Measurements from ENCODE around the gene SLC66A3.
"Not testable (repeated sequence)": the region's sequence is repeated elsewhere in the genome, so short reads cannot be mapped to it uniquely, and the experiment has no call there.

The SLC66A3 gene

DNA sequence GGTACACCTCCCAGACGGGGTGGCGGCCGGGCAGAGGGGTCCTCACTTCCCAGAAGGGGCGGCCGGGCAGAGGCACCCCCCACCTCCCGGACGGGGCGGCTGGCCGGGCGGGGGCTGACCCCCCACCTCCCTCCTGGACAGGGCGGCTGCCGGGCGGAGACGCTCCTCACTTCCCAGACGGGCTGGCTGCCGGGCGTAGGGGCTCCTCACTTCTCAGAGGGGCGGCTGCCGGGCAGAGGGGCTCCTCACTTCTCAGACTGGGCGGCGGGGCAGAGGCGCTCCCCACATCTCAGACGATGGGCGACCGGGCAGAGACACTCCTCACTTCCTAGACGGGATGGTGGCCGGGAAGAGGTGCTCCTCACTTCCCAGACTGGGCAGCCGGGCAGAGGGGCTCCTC lies 9.8 kb downstream of the SLC66A3 start:
- DNase-seq: not testable (repeated sequence)

DNA sequence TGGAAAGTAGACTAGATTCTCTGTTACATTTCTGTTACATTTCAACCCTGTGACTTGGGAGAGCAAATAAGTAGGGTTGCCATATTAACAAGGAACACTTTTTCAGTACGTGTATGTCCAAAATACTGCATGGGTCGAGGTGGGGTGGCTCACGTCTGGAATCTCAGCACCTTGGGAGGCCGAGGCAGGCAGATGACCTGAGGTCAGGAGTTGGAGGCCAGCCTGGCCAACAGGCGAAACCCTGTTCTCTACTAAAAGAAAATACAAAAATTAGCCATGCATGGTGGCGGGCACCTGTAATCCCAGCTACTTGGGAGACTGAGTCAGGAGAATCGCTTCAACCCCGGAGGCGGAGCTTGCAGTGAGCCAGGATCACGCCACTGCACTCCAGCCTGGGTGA lies 11.2 kb downstream of the SLC66A3 start:
- DNase-seq: no peak

DNA sequence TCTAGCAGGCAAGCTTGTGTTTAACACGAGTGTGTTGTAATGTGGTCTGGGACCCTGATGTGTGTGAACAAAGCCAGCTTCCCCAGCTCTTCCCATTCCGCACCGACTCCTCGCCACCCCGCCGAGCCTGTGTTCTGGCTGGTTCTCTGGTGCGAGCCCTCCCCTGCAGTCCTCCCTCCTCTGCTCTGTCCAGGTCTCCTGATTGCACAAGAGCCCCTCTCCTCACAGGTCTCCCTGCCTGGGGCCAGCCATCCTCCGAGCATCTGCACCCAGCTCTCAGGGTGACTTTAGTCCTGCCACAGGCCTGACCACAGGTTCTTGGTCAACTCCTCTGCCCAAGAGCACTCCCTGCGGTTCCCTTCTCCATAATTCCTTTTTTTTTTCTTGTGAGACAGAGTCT lies 13.2 kb downstream of the SLC66A3 start:
- peak in 1 of 2 donors; percentile 37 for DNase-seq

GRCh38 chr2:11169333-11169732 lies 14.1 kb downstream of the SLC66A3 start:
- no peak for DNase-seq

GRCh38 chr2:11174222-11174621 lies 19.0 kb downstream of the SLC66A3 start:
- no peak for DNase-seq

- DNase-seq: peak; percentile 72
Observed at GRCh38 chr2:11175293-11175795, 20.1 kb downstream of the SLC66A3 start.

DNA sequence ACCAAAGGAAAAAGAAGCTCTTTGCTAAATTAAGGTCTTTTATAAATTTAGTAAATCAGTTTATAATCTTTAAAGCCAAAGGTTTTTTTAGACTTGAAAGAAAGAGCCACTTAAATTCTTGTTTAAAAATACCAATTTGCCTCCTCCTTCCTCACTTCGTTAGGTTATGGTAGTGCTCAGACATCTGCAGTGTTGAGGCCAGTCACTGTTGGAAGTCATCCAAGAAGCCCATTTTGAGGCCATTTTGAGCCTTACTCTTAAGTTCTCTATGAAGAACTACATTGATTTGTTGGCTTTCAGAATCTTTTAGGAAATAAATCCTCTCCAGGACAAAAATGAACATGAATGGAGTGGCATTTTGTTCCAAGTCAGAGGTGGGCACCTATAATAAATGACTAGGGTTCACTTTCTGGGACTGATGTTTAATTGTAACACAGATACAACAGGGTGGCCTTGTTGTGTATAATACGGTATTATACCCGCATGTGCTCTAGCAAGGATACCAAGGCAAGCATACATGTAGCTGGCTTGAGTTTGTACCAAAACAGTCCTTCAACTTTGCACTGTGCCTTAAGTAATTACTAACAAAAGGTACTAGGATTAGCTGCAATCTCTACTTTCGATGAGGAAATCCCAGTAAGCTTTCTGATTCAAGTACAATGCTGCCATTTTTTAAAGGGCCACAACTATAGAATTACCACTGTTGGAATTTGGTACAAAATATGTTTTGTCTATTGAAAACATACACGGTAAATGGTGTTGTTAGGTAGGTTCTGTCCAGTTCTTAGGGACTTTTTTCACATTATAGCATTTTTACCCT lies 22.8 kb downstream of the SLC66A3 start:
- peak in 1 of 2 donors; percentile 23 for DNase-seq

GRCh38 chr2:11179196-11179595 lies 23.9 kb downstream of the SLC66A3 start:
- no peak for DNase-seq

DNA sequence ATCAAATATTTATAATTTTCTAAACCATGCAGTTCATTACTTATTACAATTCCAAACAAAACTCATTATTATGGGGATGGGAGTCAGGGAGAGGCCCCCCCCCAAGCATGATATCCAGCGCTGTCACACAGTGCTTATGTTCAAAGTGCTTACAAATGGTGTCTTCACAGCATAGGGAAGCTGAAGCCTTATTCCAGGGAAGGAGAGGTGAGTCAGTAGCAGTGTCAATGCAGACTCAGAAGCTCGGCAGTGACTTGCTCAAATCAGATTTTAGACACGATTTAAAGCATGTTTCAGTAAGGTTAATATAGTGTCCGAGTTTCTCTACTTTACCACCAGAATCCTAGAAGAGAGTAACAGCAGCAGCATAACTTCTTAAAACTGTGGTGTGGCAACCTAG lies 24.6 kb downstream of the SLC66A3 start:
- DNase-seq: no peak

- DNase-seq: no peak
Observed at GRCh38 chr2:11180653-11181052, 25.4 kb downstream of the SLC66A3 start.

DNA sequence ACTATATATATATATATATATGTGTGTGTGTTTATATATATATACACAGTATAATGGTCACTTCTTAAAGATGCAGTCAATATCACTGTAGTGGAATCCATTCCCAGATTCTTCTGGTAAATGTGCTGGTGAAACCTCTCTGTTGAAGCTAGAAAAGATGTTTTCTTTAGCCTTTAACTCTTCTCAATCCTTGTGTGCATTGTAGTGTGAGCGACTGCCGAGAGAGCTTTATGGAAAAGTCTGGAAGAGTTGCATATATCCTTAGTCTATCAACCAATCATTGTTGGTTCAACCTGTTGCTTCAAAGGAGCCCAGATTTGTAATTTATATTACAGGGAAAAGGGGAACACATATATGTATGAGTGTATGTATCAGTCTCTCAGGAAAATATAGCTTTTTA lies 27.7 kb downstream of the SLC66A3 start:
- no peak for DNase-seq

DNA sequence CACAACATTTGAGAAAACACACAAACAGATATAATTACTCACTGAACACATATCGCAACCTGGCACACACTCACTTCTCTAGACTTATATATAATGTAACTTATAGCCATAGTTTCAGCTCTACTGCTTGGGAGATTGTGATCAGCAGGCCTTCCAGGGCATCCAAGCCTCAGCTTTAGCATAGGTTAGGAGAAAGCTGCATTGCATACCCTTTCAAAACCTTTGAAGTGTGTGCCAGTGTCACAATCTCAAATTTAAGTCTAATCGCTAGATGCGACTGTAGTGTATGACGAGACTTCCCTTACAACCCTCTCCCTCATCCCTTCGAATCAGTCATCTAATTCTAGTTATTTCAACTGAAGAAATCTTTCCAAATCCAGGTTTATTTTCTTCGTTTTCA lies 30.9 kb downstream of the SLC66A3 start:
- DNase-seq: no peak

GRCh38 chr2:11187083-11187619 lies 31.9 kb downstream of the SLC66A3 start:
- peak; percentile 62 to 83 for DNase-seq

GRCh38 chr2:11187731-11188130 lies 32.5 kb downstream of the SLC66A3 start:
- DNase-seq: peak; percentile 15 to 79

- DNase-seq: peak; percentile 16 to 50
Observed at GRCh38 chr2:11196246-11196645, 41.0 kb downstream of the SLC66A3 start.

GRCh38 chr2:11200651-11201050 lies 45.4 kb downstream of the SLC66A3 start:
- no peak for DNase-seq

DNA sequence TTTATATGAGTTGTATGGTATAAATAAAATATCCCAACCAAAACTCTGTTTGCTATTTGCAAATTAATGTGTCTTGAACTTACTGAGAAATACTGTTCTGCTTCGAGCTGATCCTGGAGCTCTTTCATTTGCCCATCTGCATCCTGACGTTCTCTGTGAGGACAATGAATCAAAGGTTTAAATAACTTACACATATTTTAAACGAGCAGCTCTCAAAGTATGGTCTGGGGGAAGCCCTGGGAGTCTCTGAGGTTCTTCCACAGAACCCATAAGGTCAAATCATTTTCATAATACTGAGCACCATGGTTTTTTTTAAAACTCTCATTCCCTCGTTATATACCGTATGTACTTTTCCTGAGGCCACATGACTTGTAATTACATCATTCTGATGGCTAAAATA lies 46.7 kb downstream of the SLC66A3 start:
- no peak for DNase-seq

DNA sequence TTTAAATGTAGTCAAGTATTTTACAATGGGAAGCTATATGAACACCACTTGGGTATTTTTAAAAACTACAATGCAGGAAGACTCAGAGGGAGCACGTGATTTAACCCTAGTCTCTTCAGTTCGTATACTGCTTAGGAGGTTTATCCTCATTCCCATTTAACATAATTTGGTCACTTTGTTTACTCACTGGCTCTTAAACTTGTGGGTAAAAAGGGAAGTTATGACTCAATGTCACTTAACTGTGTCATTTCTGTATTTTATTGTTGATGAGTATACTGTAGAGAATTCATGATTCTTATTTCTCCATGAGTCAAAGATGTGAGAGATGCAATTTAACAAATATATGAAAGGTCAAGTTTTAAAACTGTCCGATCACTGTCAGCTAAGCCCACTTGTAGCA lies 48.2 kb downstream of the SLC66A3 start:
- peak; percentile 76 to 90 for DNase-seq

DNA sequence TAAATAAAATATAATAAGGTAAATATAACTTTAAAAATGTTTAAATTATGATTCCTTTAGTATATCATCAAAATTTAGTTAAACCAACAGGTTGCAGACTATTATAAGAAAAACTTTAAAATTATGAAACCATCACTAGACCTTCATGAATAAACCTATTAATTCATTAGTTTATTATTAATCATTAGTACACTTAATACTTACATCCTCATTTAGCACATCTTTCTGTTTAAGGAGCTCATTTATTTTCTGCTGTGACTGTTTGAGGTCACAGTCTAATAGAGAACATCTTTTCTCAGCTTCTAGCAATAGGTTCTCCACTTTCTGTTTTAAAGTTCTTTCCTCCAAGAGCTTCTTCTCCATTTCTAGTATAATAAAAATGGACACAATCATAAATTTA lies 52.8 kb downstream of the SLC66A3 start:
- no peak for DNase-seq

DNA sequence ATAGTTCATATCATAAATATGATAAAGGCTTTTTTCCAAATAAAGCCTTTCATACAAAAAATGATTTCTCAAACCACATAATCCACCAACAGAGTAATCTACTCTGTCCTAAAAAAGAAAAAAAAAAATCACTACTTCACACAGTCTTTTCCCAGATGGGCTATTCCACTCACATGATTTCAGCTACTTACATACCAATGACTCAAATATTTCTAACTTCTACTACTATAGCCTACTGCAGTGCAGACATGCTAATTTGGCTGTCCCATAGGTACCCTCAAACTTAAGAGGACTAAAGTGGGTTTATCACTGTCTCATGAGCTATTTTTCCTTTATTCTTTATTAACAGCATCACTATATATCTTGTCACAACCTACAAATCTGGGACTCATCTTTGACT lies 57.4 kb downstream of the SLC66A3 start:
- no peak for DNase-seq

- DNase-seq: no peak
Observed at GRCh38 chr2:11213090-11213638, 57.9 kb downstream of the SLC66A3 start.

DNA sequence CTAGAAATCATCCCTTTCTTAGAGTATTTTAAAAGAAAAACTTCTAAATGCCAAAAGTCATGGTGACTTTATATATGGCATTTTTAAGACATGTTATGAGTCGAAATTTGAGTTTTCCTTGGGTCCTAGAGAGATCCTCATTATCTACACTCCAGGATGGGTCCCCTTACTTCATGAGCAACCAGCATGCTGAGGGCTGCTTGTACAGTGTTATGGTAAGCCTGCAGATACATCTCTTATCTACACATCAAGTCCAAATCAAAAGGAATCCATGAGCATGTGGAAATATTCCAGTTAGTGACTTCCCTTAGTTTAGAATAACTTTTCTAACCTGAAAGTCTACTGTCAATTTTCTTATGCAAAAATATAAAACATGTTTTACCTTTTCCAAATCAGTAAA lies 58.7 kb downstream of the SLC66A3 start:
- DNase-seq: no peak

- DNase-seq: no peak
Observed at GRCh38 chr2:11214770-11215169, 59.5 kb downstream of the SLC66A3 start.

- DNase-seq: no peak
Observed at GRCh38 chr2:11215407-11215806, 60.1 kb downstream of the SLC66A3 start.
